SU-DHL-6 (cell line): ENCODE data around the gene CLCF1.

Source experiments
- H2AFZ ChIP-seq: fragments of 200-600 bp; sonication (generic); 2 replicates; pipeline ENCODE4 v1.6.1; 2014; ENCODE audit warnings: low read depth, mild to moderate bottlenecking, moderate library complexity, mixed read lengths, antibody characterized with exemption, low read length; ENCODE audit not compliant: severe bottlenecking
- H3F3A ChIP-seq: fragments of 200-600 bp; shearing (Covaris generic); 2 replicates; pipeline ENCODE4 v1.6.0; 2016; ENCODE audit warnings: antibody characterized with exemption, mild to moderate bottlenecking; ENCODE audit not compliant: insufficient read depth
- H3K27ac ChIP-seq: fragments of 200-600 bp; sonication (generic); 2 replicates; pipeline ENCODE4 v1.5.1; 2016; ENCODE audit warnings: low read depth, mild to moderate bottlenecking, low read length, moderate library complexity, mixed read lengths
- H3K27me3 ChIP-seq: fragments of 200-600 bp; sonication (generic), shearing (Covaris generic); 2 replicates; pipeline ENCODE4 v1.6.0; 2014; ENCODE audit warnings: mild to moderate bottlenecking, low read length
- H3K36me3 ChIP-seq: fragments of 200-600 bp; sonication (generic); 2 replicates; pipeline ENCODE4 v1.6.1; 2014; ENCODE audit warnings: mild to moderate bottlenecking, low read length, mixed read lengths
- H3K4me2 ChIP-seq: fragments of 300-600, 200-600 bp; shearing (Covaris generic), sonication (generic); 2 replicates; pipeline ENCODE4 v1.6.0; 2014; ENCODE audit warnings: low read length, low read depth, mild to moderate bottlenecking; ENCODE audit not compliant: poor library complexity, severe bottlenecking
- H3K4me3 ChIP-seq: fragments of 200-600 bp; sonication (generic); 2 replicates; pipeline ENCODE4 v1.5.1; 2014; ENCODE audit warnings: antibody characterized with exemption, low read length, mild to moderate bottlenecking, mixed read lengths; ENCODE audit not compliant: insufficient read depth, poor library complexity, severe bottlenecking
- H3K79me2 ChIP-seq: fragments of 200-600 bp; sonication (generic); 2 replicates; pipeline ENCODE4 v1.6.1; 2014; ENCODE audit warnings: mild to moderate bottlenecking, low read length, moderate library complexity; ENCODE audit not compliant: insufficient read depth
- H3K9ac ChIP-seq: fragments of 200-600 bp; sonication (generic); 2 replicates; pipeline ENCODE4 v1.7.0; 2014; ENCODE audit warnings: mild to moderate bottlenecking, low read length
- H3K9me2 ChIP-seq: fragments of 200-600 bp; sonication (generic); replicated peaks from 2 replicates; pipeline ENCODE4 v1.6.1; 2014; ENCODE audit warnings: low read length; ENCODE audit not compliant: insufficient read depth
- H3K9me3 ChIP-seq: fragments of 200-600 bp; sonication (generic); 2 replicates; pipeline ENCODE4 v1.6.1; 2014; ENCODE audit warnings: low read length, mixed read lengths; ENCODE audit not compliant: insufficient read depth
- H4K20me1 ChIP-seq: fragments of 200-600 bp; sonication (generic); 2 replicates; pipeline ENCODE4 v1.6.1; 2014; ENCODE audit warnings: low read depth, mild to moderate bottlenecking, antibody characterized with exemption, low read length, moderate library complexity, mixed read lengths
- EZH2phosphoT487 ChIP-seq: fragments of 200-600 bp; sonication (generic), shearing (Covaris generic); conservative IDR thresholded peaks from 2 replicates; pipeline ENCODE4 v1.6.1; 2018; ENCODE audit warnings: mild to moderate bottlenecking, antibody characterized with exemption, low read length, moderate library complexity, mixed read lengths
- TF ChIP-seq, protein P1 (sequence below): fragments of 200-600 bp; sonication (generic); IDR thresholded peaks from one replicate; pipeline ENCODE4 v1.5.1; 2017; ENCODE audit warnings: antibody characterized with exemption, mild to moderate bottlenecking, low read length, moderate library complexity; ENCODE audit not compliant: insufficient read depth, poor library complexity, severe bottlenecking

CLCF1 gene

DNA sequence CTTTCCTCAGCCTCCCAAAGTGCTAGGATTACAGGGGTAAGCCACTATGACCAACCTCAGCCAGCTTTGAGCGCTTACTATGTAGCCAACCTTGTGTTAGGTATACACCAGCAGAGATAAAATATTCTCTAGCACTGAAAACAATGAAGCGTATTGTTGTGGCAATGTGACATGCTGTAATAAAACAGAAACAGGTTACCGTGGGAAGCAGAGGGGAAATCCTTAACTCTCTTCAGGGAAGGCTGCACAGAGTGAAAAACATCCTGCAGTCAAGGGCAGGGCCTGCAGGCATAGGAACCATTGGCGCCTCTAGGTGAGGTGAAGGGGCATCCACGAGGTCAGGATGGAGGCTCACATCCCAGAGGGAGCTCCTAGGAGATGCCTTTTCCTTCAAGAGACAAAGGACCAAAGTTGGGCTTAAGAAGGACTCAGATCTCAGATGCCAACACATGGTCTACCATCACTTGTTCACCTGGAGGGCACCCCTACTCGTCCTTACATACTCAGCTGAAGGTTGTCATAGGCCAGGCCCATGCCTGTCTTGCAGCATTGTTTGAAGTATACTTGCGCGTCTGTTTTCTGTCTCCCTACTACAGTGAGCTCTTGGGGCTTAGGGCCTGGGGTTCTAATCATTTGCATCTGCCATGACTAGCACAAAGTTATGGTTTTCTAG, 28.0 kb downstream of the CLCF1 start:
- no peak overlapping the region for H3K27ac ChIP-seq
- H3K9me2 ChIP-seq, result no peaks in the 10 kb centered on the region
- no peak overlapping the region for H3K9ac ChIP-seq
- no peaks in the 10 kb centered on the region for H4K20me1 ChIP-seq
- no peaks in the 10 kb centered on the region for H3K36me3 ChIP-seq
- no peaks in the 10 kb centered on the region for H3K9me3 ChIP-seq
- H3K4me3 ChIP-seq, result no peak overlapping the region
- H3K4me2 ChIP-seq, result no peak overlapping the region
- H2AFZ ChIP-seq, result no peak overlapping the region
- H3F3A ChIP-seq, result no peaks in the 10 kb centered on the region
- no peaks in the 10 kb centered on the region for H3K27me3 ChIP-seq
- no peaks in the 10 kb centered on the region for H3K79me2 ChIP-seq
- TF ChIP-seq, protein P1, sequence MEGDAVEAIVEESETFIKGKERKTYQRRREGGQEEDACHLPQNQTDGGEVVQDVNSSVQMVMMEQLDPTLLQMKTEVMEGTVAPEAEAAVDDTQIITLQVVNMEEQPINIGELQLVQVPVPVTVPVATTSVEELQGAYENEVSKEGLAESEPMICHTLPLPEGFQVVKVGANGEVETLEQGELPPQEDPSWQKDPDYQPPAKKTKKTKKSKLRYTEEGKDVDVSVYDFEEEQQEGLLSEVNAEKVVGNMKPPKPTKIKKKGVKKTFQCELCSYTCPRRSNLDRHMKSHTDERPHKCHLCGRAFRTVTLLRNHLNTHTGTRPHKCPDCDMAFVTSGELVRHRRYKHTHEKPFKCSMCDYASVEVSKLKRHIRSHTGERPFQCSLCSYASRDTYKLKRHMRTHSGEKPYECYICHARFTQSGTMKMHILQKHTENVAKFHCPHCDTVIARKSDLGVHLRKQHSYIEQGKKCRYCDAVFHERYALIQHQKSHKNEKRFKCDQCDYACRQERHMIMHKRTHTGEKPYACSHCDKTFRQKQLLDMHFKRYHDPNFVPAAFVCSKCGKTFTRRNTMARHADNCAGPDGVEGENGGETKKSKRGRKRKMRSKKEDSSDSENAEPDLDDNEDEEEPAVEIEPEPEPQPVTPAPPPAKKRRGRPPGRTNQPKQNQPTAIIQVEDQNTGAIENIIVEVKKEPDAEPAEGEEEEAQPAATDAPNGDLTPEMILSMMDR, result no peak
- no peak for TF ChIP-seq EZH2phosphoT487

DNA sequence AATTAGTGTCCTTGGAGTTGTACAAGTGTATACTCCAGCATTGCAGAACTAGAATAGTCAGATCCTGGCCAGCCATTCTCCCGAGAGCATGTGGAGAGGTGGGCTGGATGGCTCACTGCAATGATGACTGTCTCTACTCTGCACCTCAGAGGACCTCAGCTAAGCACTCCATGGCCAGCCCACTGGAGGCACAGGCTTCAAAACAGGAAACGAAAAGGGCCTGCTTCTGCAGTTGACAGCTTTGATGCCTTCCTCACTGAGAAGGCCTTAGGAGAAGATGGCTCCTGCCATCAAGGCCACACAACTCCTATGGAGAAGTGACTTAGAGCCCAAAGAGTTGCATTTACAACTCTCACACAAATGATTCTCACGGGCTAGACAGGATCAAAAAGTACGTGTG, 29.1 kb downstream of the CLCF1 start:
- no peak overlapping the region for H3K4me2 ChIP-seq
- H3K79me2 ChIP-seq, result no peaks in the 10 kb centered on the region

DNA sequence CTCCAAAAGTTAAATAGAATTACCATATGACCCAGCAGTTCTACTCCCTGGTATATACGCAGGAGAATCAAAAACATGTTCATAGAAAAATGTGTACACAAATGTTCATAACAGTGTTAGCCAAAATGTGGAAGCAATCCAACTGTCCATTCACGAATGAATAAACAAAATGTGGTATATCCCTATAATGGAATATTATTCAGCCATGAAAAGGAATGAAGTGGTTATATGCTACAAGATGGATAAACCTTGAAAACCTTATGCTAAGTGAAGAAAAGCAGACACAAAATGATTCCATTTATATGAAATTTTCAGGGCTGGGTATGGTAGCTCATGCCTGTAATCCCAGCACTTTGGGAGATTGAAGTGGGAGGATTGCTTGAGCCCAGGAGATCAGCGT, 36.1 kb downstream of the CLCF1 start:
- no peak overlapping the region for H3K9ac ChIP-seq
- no peaks in the 10 kb centered on the region for H3F3A ChIP-seq
- H3K4me2 ChIP-seq, result no peak overlapping the region
- H3K9me2 ChIP-seq, result no peaks in the 10 kb centered on the region
- no peaks in the 10 kb centered on the region for H3K27me3 ChIP-seq
- H3K4me3 ChIP-seq, result no peak overlapping the region
- no peaks in the 10 kb centered on the region for H4K20me1 ChIP-seq
- H3K79me2 ChIP-seq, result no peaks in the 10 kb centered on the region
- H2AFZ ChIP-seq, result no peak overlapping the region
- no peak overlapping the region for H3K27ac ChIP-seq
- no peak for TF ChIP-seq EZH2phosphoT487
- TF ChIP-seq, protein P1, result no peak
- no peaks in the 10 kb centered on the region for H3K9me3 ChIP-seq
- H3K36me3 ChIP-seq, result no peaks in the 10 kb centered on the region

More for the DNA sequence above, 29.1 kb downstream of the CLCF1 start:
- Histone ChIP-seq H3K27me3 (no peaks in the 10 kb centered on the region), H2AFZ (no peak overlapping the region), H3K9ac (no peak overlapping the region), H3F3A (no peaks in the 10 kb centered on the region), H3K9me2 (no peaks in the 10 kb centered on the region), H3K9me3 (no peaks in the 10 kb centered on the region), H4K20me1 (no peaks in the 10 kb centered on the region), H3K27ac (no peak overlapping the region), H3K36me3 (no peaks in the 10 kb centered on the region), H3K4me3 (no peak overlapping the region)
- TF ChIP-seq, protein P1, result no peak
- no peak for TF ChIP-seq EZH2phosphoT487
